ENCODE results near the gene CAPN12.

Gene CAPN12

DNA sequence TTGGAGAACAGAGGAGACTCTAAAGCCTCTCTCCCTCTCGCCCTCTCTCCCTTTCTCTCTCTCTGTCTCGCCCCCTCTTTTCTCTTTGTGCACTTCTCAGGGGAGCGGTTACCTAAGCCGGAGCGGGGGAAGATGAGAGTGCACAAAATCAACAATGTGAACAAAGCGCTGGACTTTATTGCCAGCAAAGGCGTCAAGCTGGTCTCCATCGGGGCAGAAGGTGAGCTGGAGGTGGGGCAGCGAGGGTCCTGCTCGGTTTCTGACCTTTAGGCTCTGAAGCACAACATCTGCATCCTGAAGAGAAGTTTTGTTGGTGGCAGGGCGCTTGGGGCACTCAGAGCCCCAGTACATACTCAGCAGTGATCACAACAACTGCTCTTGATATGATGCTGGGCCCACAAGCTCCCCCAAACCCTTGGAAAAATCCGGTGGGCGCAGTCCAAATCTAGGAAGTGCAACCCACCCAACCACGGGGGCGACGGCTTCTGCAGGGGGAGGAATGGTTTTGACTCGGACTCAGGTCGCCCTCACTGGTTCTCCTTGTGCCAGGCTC, 43.3 kb downstream of the CAPN12 start:
- TF ChIP-seq, protein P1, sequence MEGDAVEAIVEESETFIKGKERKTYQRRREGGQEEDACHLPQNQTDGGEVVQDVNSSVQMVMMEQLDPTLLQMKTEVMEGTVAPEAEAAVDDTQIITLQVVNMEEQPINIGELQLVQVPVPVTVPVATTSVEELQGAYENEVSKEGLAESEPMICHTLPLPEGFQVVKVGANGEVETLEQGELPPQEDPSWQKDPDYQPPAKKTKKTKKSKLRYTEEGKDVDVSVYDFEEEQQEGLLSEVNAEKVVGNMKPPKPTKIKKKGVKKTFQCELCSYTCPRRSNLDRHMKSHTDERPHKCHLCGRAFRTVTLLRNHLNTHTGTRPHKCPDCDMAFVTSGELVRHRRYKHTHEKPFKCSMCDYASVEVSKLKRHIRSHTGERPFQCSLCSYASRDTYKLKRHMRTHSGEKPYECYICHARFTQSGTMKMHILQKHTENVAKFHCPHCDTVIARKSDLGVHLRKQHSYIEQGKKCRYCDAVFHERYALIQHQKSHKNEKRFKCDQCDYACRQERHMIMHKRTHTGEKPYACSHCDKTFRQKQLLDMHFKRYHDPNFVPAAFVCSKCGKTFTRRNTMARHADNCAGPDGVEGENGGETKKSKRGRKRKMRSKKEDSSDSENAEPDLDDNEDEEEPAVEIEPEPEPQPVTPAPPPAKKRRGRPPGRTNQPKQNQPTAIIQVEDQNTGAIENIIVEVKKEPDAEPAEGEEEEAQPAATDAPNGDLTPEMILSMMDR (IDR thresholded peaks at IDR 0.05; ENCODE audit: control insufficient read depth, extremely low read depth, insufficient read depth) = no peak
- no peak for DNase-seq (ENCODE audit: low read depth)
- H3K4me3 ChIP-seq (ENCODE audit: low read depth, low read length) = no peak overlapping the region

DNA sequence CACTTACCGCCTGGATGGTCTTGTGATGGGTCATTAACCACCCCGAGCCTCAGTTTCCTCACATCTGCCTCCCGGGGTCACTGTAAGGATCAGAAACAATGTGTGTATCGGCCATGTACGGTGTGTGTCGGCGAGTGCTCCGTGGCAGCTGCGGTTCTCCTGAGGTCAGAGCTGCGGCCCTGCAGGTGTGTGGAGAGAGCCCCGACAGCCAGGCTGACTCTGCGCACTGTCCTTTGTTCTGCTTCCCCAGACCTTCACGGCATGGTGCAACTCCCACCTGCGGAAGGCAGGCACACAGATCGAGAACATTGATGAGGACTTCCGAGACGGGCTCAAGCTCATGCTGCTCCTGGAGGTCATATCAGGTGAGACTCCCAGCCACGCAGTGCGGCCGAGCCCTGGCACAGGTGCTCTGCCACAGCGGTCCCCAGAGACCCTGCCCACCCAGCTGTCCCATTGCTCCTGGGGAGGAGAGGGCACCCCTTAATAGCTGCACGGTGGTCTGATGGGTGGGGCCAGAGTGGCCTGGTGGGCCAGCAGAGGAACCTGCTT, 43.8 kb downstream of the CAPN12 start:
- H3K4me3 ChIP-seq (ENCODE audit: low read depth, low read length) = no peak overlapping the region
- TF ChIP-seq, protein P1 (IDR thresholded peaks at IDR 0.05; ENCODE audit: control insufficient read depth, extremely low read depth, insufficient read depth) = no peak
- no peak for DNase-seq (ENCODE audit: low read depth)

DNA sequence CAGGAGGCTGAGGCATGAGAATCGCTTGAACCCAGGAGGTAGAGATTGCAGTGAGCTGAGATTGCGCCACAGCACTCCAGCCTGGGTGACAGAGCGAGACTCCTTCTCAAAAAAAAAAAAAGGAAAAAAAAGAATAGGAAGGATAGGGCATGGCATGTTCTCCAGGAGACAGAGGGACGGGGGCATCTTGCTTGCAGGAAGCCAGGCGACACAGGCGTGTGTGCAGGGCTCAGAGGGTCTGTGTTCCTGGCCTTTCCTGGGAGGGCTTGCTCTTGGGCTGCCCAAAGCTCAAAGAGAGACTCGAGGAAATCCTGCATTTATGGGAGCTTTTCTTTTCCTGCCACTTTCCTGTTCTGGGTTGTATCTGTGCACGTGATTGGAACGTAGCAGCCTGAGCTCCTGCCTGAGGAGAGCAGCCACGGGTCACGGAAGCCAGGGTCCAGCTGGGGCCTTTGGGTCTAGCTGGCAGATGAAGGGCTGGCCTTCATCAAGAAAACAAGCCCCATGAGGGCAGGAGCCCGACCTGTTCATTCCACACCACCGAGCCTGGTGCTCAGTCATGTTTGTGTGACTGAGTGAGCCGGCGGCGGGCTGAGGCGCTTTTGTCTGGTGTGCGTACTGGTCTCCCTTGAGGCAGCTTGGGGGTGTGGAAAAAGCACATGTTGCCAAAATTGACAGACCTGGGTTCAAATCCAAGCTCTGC, 44.5 kb downstream of the CAPN12 start:
- no peak overlapping the region for H3K4me3 ChIP-seq (ENCODE audit: low read depth, low read length)
- TF ChIP-seq, protein P1 (IDR thresholded peaks at IDR 0.05; ENCODE audit: control insufficient read depth, extremely low read depth, insufficient read depth) = no peak
- DNase-seq (ENCODE audit: low read depth) = no peak

DNA sequence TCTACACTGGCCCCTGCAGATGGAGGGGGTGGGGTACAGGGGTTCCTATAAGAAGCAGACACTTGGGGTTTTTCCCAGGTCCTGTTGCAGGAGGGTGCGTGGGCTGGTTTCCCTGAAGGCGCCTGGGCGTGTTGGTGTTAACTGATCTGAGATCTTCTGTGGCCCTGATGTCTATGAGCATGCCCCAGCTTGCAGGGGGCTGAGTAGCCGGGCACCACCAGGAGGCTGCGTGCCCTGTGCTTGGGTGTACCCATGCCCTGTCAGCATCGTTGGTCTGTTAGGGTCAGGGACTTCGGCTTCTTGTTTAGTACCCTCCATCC, 45.3 kb downstream of the CAPN12 start:
- no peak overlapping the region for H3K4me3 ChIP-seq (ENCODE audit: low read depth, low read length)
- DNase-seq (ENCODE audit: low read depth) = no peak
- TF ChIP-seq, protein P1 (IDR thresholded peaks at IDR 0.05; ENCODE audit: control insufficient read depth, extremely low read depth, insufficient read depth) = no peak

DNA sequence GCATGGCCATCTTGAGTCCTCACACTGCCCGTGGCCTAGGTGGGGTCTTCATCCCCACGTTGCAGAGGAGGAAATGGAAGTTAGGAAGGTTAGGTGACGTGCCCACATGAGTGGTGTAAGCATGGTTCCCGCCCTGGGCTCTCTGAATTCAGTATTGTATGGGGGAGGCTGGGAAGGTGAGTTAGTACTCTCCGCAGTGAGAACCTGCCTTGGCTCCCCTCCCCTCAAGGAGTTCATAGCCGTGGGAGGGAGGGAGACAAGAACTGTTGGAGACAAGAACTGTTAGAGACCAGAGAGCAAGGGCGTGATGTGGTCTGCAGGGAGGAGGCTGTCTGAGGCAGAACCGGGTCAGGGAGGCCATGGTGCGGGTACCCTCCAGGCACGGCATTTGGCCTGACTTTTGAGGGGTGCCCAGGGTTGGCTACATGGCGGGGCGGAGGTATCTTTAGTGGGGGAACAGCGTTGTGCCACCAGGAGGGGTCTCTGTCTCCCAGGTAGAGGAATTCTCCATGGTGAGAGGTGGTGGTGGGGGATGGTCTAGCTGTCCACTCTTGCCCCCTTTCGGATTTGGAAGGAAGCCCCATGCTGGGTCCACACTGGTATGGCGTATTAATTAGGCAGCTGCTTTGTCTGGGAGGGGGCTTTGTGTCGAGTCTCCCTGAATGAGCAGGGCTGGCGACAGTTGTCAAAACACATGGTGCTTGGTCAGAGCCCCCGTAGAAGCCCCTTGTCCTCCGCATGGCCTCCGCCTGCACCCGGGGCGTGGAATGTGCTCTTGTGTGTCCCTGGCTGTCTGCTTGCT, 45.8 kb downstream of the CAPN12 start:
- DNase-seq (ENCODE audit: low read depth) = no peak
- TF ChIP-seq, protein P1 (IDR thresholded peaks at IDR 0.05; ENCODE audit: control insufficient read depth, extremely low read depth, insufficient read depth) = no peak

DNA sequence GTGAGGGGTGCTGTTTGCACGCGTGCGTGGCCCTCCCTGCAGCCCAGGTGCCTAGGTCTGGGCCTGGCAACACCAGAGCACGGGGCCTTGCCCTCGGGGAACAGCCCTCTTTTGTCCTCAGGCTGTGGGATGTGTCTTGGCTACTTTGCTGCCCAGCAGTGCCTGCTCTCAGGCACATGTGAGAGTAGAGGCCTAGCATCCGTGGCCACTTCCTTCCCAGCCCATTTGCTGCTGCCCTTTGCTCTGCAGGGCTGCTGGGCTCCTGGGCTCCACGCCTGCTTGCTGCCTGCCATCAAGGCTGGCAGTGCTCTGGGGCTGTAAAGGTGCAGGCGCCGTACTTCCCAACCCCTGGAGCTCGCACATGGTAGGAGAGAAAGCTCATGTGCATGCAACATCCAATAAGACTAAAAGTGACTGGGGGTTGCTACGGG, 46.6 kb downstream of the CAPN12 start:
- no peak overlapping the region for H3K4me3 ChIP-seq (ENCODE audit: low read depth, low read length)
- TF ChIP-seq, protein P1 (IDR thresholded peaks at IDR 0.05; ENCODE audit: control insufficient read depth, extremely low read depth, insufficient read depth) = no peak
- DNase-seq (ENCODE audit: low read depth) = no peak

More for the DNA sequence above, 45.8 kb downstream of the CAPN12 start:
- H3K4me3 ChIP-seq (ENCODE audit: low read depth, low read length) = no peak overlapping the region
